ENCODE data around the gene IL18R1. TPM values are rescaled to one million over a fixed set of nuclear protein-coding genes. Genes with fewer than 3 reads are reported as not detected.

The IL18R1 gene
- total and polyA plus RNA-seq, 2 experiments from 2014 or later, result 19.7 to 25.5 TPM

GRCh38 chr2:102356381-102356712, 751 bp downstream of the IL18R1 start:
- Histone ChIP-seq H2AFZ (peak overlapping the region; percentile 72), H3K36me3 (replicated peaks; ENCODE audit: insufficient read depth, low read depth) (no peaks in the 10 kb centered on the region), H3K9me3 (ENCODE audit: low read depth) (no peaks in the 10 kb centered on the region), H3K79me2 (no peaks in the 10 kb centered on the region), H3K4me1 (ENCODE audit: insufficient read depth) (no peaks in the 10 kb centered on the region), H3K27ac (no peak overlapping the region), H4K20me1 (ENCODE audit: insufficient read depth, poor library complexity, severe bottlenecking) (no peaks in the 10 kb centered on the region), H3K27me3 (peaks cover 4% of the 10 kb centered on the region), H3K4me3 (peak overlapping the region; percentile 80), H3K4me2 (peak overlapping the region; percentile 94), H3K9me2 (replicated peaks; ENCODE audit: insufficient read depth) (no peaks in the 10 kb centered on the region)
- TF ChIP-seq CTCF (IDR thresholded peaks at IDR 0.05; ENCODE audit: poor library complexity) (no peak), EZH2phosphoT487 (IDR thresholded peaks at IDR 0.05; ENCODE audit: low read depth, severe bottlenecking, unreplicated experiment) (no peak), EZH2 (IDR thresholded peaks at IDR 0.05; ENCODE audit: borderline replicate concordance) (no peak)
- DNase-seq (ENCODE audit: low spot score), result no peak
- WGBS (ENCODE audit: low lambda C conversion rate, missing lambda C conversion rate), result 17% methylated on average over 7 of the region's 7 CpGs

GRCh38 chr2:102356741-102357140, 1.1 kb downstream of the IL18R1 start:
- Histone ChIP-seq H3K4me1 (ENCODE audit: insufficient read depth) (no peaks in the 10 kb centered on the region), H4K20me1 (ENCODE audit: insufficient read depth, poor library complexity, severe bottlenecking) (no peaks in the 10 kb centered on the region), H3K9me3 (ENCODE audit: low read depth) (no peaks in the 10 kb centered on the region), H3K4me3 (peak overlapping the region; percentile 80), H3K36me3 (replicated peaks; ENCODE audit: insufficient read depth, low read depth) (no peaks in the 10 kb centered on the region), H3K27ac (no peak overlapping the region), H3K27me3 (peaks cover 4% of the 10 kb centered on the region), H3K9me2 (replicated peaks; ENCODE audit: insufficient read depth) (no peaks in the 10 kb centered on the region), H2AFZ (no peak overlapping the region), H3K79me2 (no peaks in the 10 kb centered on the region), H3K4me2 (peak overlapping the region; percentile 94)
- whole genome bisulfite sequencing (ENCODE audit: low lambda C conversion rate, missing lambda C conversion rate), result 67% methylated on average over 2 of the region's 2 CpGs
- no peak for TF ChIP-seq EZH2 (IDR thresholded peaks at IDR 0.05; ENCODE audit: borderline replicate concordance)
- TF ChIP-seq EZH2phosphoT487 (IDR thresholded peaks at IDR 0.05; ENCODE audit: low read depth, severe bottlenecking, unreplicated experiment), result no peak
- TF ChIP-seq CTCF (IDR thresholded peaks at IDR 0.05; ENCODE audit: poor library complexity), result no peak
- no peak for DNase-seq (ENCODE audit: low spot score)

GRCh38 chr2:102357937-102358336, 2.3 kb downstream of the IL18R1 start:
- H3K4me1 ChIP-seq (ENCODE audit: insufficient read depth), result no peaks in the 10 kb centered on the region

More at GRCh38 chr2:102357937-102358336, 2.3 kb downstream of the IL18R1 start:
- Histone ChIP-seq H4K20me1 (ENCODE audit: insufficient read depth, poor library complexity, severe bottlenecking) (no peaks in the 10 kb centered on the region), H3K9me2 (replicated peaks; ENCODE audit: insufficient read depth) (no peaks in the 10 kb centered on the region), H3K4me2 (peak overlapping the region; percentile 94), H2AFZ (no peak overlapping the region), H3K36me3 (replicated peaks; ENCODE audit: insufficient read depth, low read depth) (no peaks in the 10 kb centered on the region), H3K27me3 (peaks cover 4% of the 10 kb centered on the region), H3K79me2 (no peaks in the 10 kb centered on the region), H3K27ac (no peak overlapping the region), H3K4me3 (no peak overlapping the region), H3K9me3 (ENCODE audit: low read depth) (no peaks in the 10 kb centered on the region)
- no peak for DNase-seq (ENCODE audit: low spot score)
- 85% methylated on average over 2 of the region's 2 CpGs for WGBS (ENCODE audit: low lambda C conversion rate, missing lambda C conversion rate)
- TF ChIP-seq CTCF (IDR thresholded peaks at IDR 0.05; ENCODE audit: poor library complexity) (no peak), EZH2phosphoT487 (IDR thresholded peaks at IDR 0.05; ENCODE audit: low read depth, severe bottlenecking, unreplicated experiment) (no peak), EZH2 (IDR thresholded peaks at IDR 0.05; ENCODE audit: borderline replicate concordance) (no peak)

Data from hepatocyte (in vitro differentiated cells).